Hepatic stellate cell (primary cell): ENCODE data around the gene WDR54.
"Not testable (repeated sequence)": the region's sequence is repeated elsewhere in the genome, so short reads cannot be mapped to it uniquely, and the experiment has no call there.

ENCODE experiments used
- DNase-seq: peaks from one replicate; pipeline ENCODE4 v3.0.0; 2011; ENCODE audit warnings: low spot score

Gene WDR54

GRCh38 chr2:74406035-74406434 is 15.5 kb upstream of the WDR54 start:
- DNase-seq: no peak

- no peak for DNase-seq
Measured at GRCh38 chr2:74407682-74408081, 13.8 kb upstream of the WDR54 start.

- no peak for DNase-seq
Measured at GRCh38 chr2:74413001-74413698, 8.4 kb upstream of the WDR54 start.

GRCh38 chr2:74414441-74414840 is 7.1 kb upstream of the WDR54 start:
- no peak for DNase-seq

GRCh38 chr2:74414881-74415761 is 6.4 kb upstream of the WDR54 start:
- DNase-seq: no peak

- no peak for DNase-seq
Measured at GRCh38 chr2:74415762-74416395, 5.7 kb upstream of the WDR54 start.

- no peak for DNase-seq
Measured at GRCh38 chr2:74416778-74417177, 4.8 kb upstream of the WDR54 start.

GRCh38 chr2:74417197-74417596 is 4.3 kb upstream of the WDR54 start:
- no peak for DNase-seq

GRCh38 chr2:74417763-74418162 is 3.8 kb upstream of the WDR54 start:
- no peak for DNase-seq

GRCh38 chr2:74418312-74418711 is 3.2 kb upstream of the WDR54 start:
- DNase-seq: peak; percentile 62

- DNase-seq: no peak
Measured at GRCh38 chr2:74419345-74419744, 2.2 kb upstream of the WDR54 start.

- DNase-seq: no peak
Measured at GRCh38 chr2:74420006-74420405, 1.5 kb upstream of the WDR54 start.

- not testable (repeated sequence) for DNase-seq
Measured at GRCh38 chr2:74420443-74421103, 957 bp upstream of the WDR54 start.

GRCh38 chr2:74423231-74424095 is 1.9 kb downstream of the WDR54 start:
- no peak for DNase-seq

- no peak for DNase-seq
Measured at GRCh38 chr2:74424139-74424992, 2.8 kb downstream of the WDR54 start.

- no peak for DNase-seq
Measured at GRCh38 chr2:74424995-74425406, 3.5 kb downstream of the WDR54 start.

GRCh38 chr2:74425523-74425922 is 4.0 kb downstream of the WDR54 start:
- DNase-seq: no peak

- DNase-seq: no peak
Measured at GRCh38 chr2:74426181-74426758, 4.7 kb downstream of the WDR54 start.

GRCh38 chr2:74427551-74427950 is 6.0 kb downstream of the WDR54 start:
- no peak for DNase-seq

GRCh38 chr2:74428675-74429074 is 7.1 kb downstream of the WDR54 start:
- DNase-seq: no peak
